HepG2 (cell line): ENCODE measurements around the gene MARK4. TPM values are rescaled to one million over a fixed set of nuclear protein-coding genes. Genes with fewer than 3 reads are reported as not detected.

Experiments
- ATAC-seq: fragments of 200-7000 bp; cut with Tn5 transposase; 3 replicates; pipeline ENCODE4 v1.9.1; 2020; ENCODE audit warnings: mild to moderate bottlenecking, moderate library complexity
- BruUV-seq: library from RNA; stranded (reverse); fragments of 400-500 nt; replicated peaks from 2 replicates; lab custom pipeline; 2021; lab: Mats Ljungman, UMichigan
- CTCF ChIA-PET: fragments of 300-600 bp; formaldehyde crosslinking; extraction: SDS; loops from one replicate; lab custom pipeline; 2021; ENCODE audit warnings: low total read pairs, inconsistent platforms, low intra/inter-chr PET ratio; lab: Yijun Ruan, JAX
- POLR2A ChIA-PET: fragments of 350-600 bp; sonication (Branson Sonifier 250); formaldehyde crosslinking; loops from one replicate; lab custom pipeline; 2020; ENCODE audit warnings: antibody characterized with exemption, inconsistent platforms; lab: Yijun Ruan, JAX
- DNase-seq: peaks from one replicate; pipeline ENCODE4 v3.0.0-alpha.2; 2015; ENCODE audit warnings: low spot score
- FAIRE-seq: peaks from 3 replicates; lab custom pipeline; 2011; peaks lifted over from hg19 to GRCh38; lab: Jason Lieb, UNC
- H2AFZ ChIP-seq: one replicate; pipeline ENCODE4 v1.6.1; 2011; ENCODE audit warnings: low read length, inconsistent platforms
- H3K27ac ChIP-seq: fragments of 300-600 bp; 3 replicates; pipeline ENCODE4 v1.8.0; 2011; ENCODE audit warnings: mixed run types, mild to moderate bottlenecking, mixed read lengths, low read length, inconsistent platforms; ENCODE audit not compliant: insufficient read depth; ENCODE audit errors: extremely low read length
- H3K27me3 ChIP-seq, 2 experiments: fragments of 200-600 bp in 1 of 2; 2 replicates in 1 of 2; 3 replicates in 1 of 2; pipeline versions ENCODE4 v1.6.0 to v1.8.0; 2011; ENCODE audit warnings: low read length in 2 of 2, mild to moderate bottlenecking in 2 of 2, moderate library complexity in 2 of 2, inconsistent platforms in 1 of 2; ENCODE audit not compliant: insufficient read depth in 2 of 2, control insufficient read depth in 1 of 2
- H3K36me3 ChIP-seq, 2 experiments: fragments of 200-600 bp in 1 of 2; replicated peaks in 1 of 2; 2 replicates in 1 of 2; 3 replicates in 1 of 2; pipeline versions ENCODE4 v1.5.1 to v1.8.0; 2011; ENCODE audit warnings: low read length in 2 of 2, inconsistent platforms in 1 of 2; ENCODE audit not compliant: insufficient read depth in 2 of 2, control insufficient read depth in 1 of 2
- H3K4me1 ChIP-seq: 2 replicates; pipeline ENCODE4 v1.5.1; 2012; ENCODE audit warnings: low read length, inconsistent platforms; ENCODE audit not compliant: insufficient read depth
- H3K4me2 ChIP-seq: 2 replicates; pipeline ENCODE4 v1.6.0; 2011; ENCODE audit warnings: low read depth, low read length, inconsistent platforms
- H3K4me3 ChIP-seq, 3 experiments: fragments of 200-600 bp in 1 of 3; sonication (generic), shearing (Covaris generic) in 1 of 3; replicated peaks in 1 of 3; 2 replicates each; pipeline ENCODE4 v1.5.1; 2011 to 2016; ENCODE audit warnings: low read length in 3 of 3, inconsistent platforms in 2 of 3, low read depth in 2 of 3, mild to moderate bottlenecking in 2 of 3, control low read depth in 1 of 3, mixed read lengths in 1 of 3; ENCODE audit not compliant: insufficient read depth in 1 of 3
- H3K79me2 ChIP-seq: one replicate; pipeline ENCODE4 v1.6.1; 2011; ENCODE audit warnings: low read length, inconsistent platforms; ENCODE audit not compliant: insufficient read depth
- H3K9ac ChIP-seq: 2 replicates; pipeline ENCODE4 v1.6.0; 2011; ENCODE audit warnings: mild to moderate bottlenecking, low read depth, low read length, inconsistent platforms; ENCODE audit not compliant: insufficient read depth
- H3K9me3 ChIP-seq: 2 replicates; pipeline ENCODE4 v1.5.1; 2012; ENCODE audit warnings: mild to moderate bottlenecking, low read length
- H4K20me1 ChIP-seq: 2 replicates; pipeline ENCODE4 v1.6.0; 2011; ENCODE audit warnings: inconsistent platforms, mild to moderate bottlenecking, low read length, moderate library complexity; ENCODE audit not compliant: insufficient read depth
- CAMTA2 ChIP-seq: sonication (generic); formaldehyde crosslinking; IDR thresholded peaks from 2 replicates; pipeline ENCODE4 v1.4.0; 2020; ENCODE audit warnings: mild to moderate bottlenecking, missing genetic modification reagents, borderline replicate concordance
- FOXP1 ChIP-seq, 2 experiments: fragments of 450-650 bp in 1 of 2; IDR thresholded peaks; 2 replicates each; pipeline ENCODE4 v1.6.1; 2017 to 2018; ENCODE audit warnings: antibody characterized with exemption in 1 of 2
- HNF4A ChIP-seq: sonication (generic); formaldehyde crosslinking; IDR thresholded peaks from 2 replicates; pipeline ENCODE4 v1.4.0; 2020; ENCODE audit warnings: missing genetic modification reagents
- KMT2B ChIP-seq: IDR thresholded peaks from 2 replicates; pipeline ENCODE4 v1.6.1; 2016; ENCODE audit warnings: missing genetic modification reagents, missing compliant biosample characterization
- MXD4 ChIP-seq: IDR thresholded peaks from 2 replicates; pipeline ENCODE4 v1.6.1; 2016; ENCODE audit warnings: mild to moderate bottlenecking, missing biosample characterization, missing genetic modification reagents
- RXRA ChIP-seq: sonication (generic); formaldehyde crosslinking; IDR thresholded peaks from 2 replicates; pipeline ENCODE4 v1.5.1; 2020; ENCODE audit warnings: missing genetic modification reagents
- TEAD3 ChIP-seq: optimal IDR thresholded peaks from 2 replicates; pipeline ENCODE3; 2016; ENCODE audit warnings: borderline replicate concordance
- ZFYVE20 ChIP-seq: sonication (generic); formaldehyde crosslinking; IDR thresholded peaks from 2 replicates; pipeline ENCODE4 v1.8.0; 2023; ENCODE audit warnings: low read depth, mild to moderate bottlenecking, moderate library complexity, missing genetic modification reagents, borderline replicate concordance
- WGBS: methylation state at CpG from one replicate; pipeline ENCODE4 v1.1.6; 2017; ENCODE audit warnings: low lambda C conversion rate; 5-methylcytosine and 5-hydroxymethylcytosine counted together
- in situ Hi-C: cut with HindIII; loops from 2 replicates; pipeline ENCODE4 v1.10.0; 2017; ENCODE audit warnings: low pct_unique_long_range_greater_than_20kb; ENCODE audit not compliant: extremely low pct_ligation_motif_present
- intact Hi-C: fragments of 100-400 bp; cut with micrococcal nuclease; formaldehyde crosslinking; loops from one replicate; pipeline ENCODE4 v1.10.0; 2022; ENCODE audit not compliant: unreplicated experiment
- polyA plus RNA-seq, 8 experiments: library from polyadenylated mRNA; depleted of rRNA in 3 of 8; stranded (reverse) in 7 of 8; unstranded in 1 of 8; fragments of >200 nt; fragmentation: Illumina TruSeq in 4 of 8; extraction: Trizol in 4 of 8; gene quantifications; 2 replicates each; pipeline versions ENCODE4 v1.2.1 to v1.2.3, GENCODE V29; 2011 to 2016; ENCODE audit warnings: low read depth in 4 of 8, missing spikeins in 1 of 8, mixed read lengths in 1 of 8; ENCODE audit not compliant: insufficient read depth in 1 of 8
- total RNA-seq, 5 experiments: library from RNA; depleted of rRNA; stranded (reverse); fragments of >200 nt; fragmentation: Illumina TruSeq; extraction: Trizol; gene quantifications; 2 replicates each; pipeline ENCODE4 v1.2.3, GENCODE V29; 2016; ENCODE audit warnings: low read depth in 1 of 5
- TF ChIP-seq, protein P1 (sequence below): sonication (generic); formaldehyde crosslinking; IDR thresholded peaks from 2 replicates; pipeline ENCODE4 v1.4.0; 2020; ENCODE audit warnings: missing genetic modification reagents, mild to moderate bottlenecking, borderline replicate concordance
- TF ChIP-seq, protein P2 (sequence below): sonication (generic); formaldehyde crosslinking; IDR thresholded peaks from 2 replicates; pipeline ENCODE4 v1.8.0; 2022; ENCODE audit warnings: missing genetic modification reagents, mild to moderate bottlenecking, moderate library complexity, borderline replicate concordance

The MARK4 gene
- total and polyA plus RNA-seq, 2 of the 13 experiments (the other 11 are each of a cell fraction or from before 2014, with no cell fraction given): 7.0 to 12.2 TPM

DNA sequence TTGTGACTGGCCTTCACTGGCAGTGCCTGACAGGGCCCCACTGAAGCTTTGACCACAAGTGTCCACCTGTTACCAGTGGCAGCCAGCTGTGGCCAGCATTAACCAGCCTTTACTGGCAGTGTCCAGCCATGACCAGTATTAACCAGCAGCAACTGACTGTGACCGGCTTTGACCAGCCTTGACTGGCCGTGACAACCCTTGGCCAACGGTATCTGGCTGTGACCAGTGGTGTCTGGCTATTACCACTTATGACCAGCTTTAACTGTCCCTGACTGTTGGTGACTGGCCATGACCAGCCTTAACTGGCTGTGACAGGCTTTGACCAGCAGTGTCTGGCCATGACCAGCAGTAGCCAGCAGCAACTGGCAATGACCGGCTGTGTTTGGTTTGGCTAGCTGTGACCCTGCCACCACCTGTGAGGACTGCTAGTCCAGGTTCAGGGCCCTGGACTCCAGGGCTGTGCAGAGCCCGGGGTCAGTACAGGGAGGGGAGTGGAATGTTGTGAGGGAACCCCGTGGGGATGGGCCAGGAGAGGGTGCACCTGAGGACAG, 39.4 kb downstream of the MARK4 start:
- H3K36me3 ChIP-seq: peaks cover 9 to 32% of the 10 kb centered on the region in 2 experiments; a peak in 4 of 5 replicates
- H3K27ac ChIP-seq: no peak overlapping the region
- H3K79me2 ChIP-seq: no peaks in the 10 kb centered on the region
- intact Hi-C loops: no loop called here
- peak; percentile 70 for ATAC-seq
- H3K4me1 ChIP-seq: peaks cover 10% of the 10 kb centered on the region; the same call in 1 of the 2 replicates
- no TSS peak for BruUV-seq
- DNase-seq: no peak
- in situ Hi-C loops: no loop called here
- no peaks in the 10 kb centered on the region for H3K9me3 ChIP-seq
- ChIA-PET POLR2A (interaction anchor here (1.1 kb wide), 1 partner anchor 112 kb away, joined by 3 read pairs; the partner anchor contains the start of genes BLOC1S3 and TRAPPC6A), CTCF (no interaction called here)
- H2AFZ ChIP-seq: no peak overlapping the region
- H4K20me1 ChIP-seq: no peaks in the 10 kb centered on the region
- H3K4me3 ChIP-seq: no peak overlapping the region
- no peak overlapping the region for H3K9ac ChIP-seq
- no peak for TF ChIP-seq FOXP1 (IDR thresholded peaks at IDR 0.05)
- TF ChIP-seq FOXP1 (CRISPR knock-in tag; IDR thresholded peaks at IDR 0.05): no peak
- TF ChIP-seq CAMTA2 (CRISPR knock-in tag): 0 out of 2 replicates have a peak, but pooled peaks have one; percentile 38
- no peak for TF ChIP-seq MXD4 (CRISPR knock-in tag)
- peak; percentile 7 for TF ChIP-seq TEAD3 (CRISPR knock-in tag)
- no peak for TF ChIP-seq KMT2B (CRISPR knock-in tag)
- peak; percentile 18; the same call in 1 of the 2 replicates for TF ChIP-seq HNF4A (CRISPR knock-in tag)
- no peak for TF ChIP-seq ZFYVE20 (CRISPR knock-in tag)
- TF ChIP-seq, protein P1, sequence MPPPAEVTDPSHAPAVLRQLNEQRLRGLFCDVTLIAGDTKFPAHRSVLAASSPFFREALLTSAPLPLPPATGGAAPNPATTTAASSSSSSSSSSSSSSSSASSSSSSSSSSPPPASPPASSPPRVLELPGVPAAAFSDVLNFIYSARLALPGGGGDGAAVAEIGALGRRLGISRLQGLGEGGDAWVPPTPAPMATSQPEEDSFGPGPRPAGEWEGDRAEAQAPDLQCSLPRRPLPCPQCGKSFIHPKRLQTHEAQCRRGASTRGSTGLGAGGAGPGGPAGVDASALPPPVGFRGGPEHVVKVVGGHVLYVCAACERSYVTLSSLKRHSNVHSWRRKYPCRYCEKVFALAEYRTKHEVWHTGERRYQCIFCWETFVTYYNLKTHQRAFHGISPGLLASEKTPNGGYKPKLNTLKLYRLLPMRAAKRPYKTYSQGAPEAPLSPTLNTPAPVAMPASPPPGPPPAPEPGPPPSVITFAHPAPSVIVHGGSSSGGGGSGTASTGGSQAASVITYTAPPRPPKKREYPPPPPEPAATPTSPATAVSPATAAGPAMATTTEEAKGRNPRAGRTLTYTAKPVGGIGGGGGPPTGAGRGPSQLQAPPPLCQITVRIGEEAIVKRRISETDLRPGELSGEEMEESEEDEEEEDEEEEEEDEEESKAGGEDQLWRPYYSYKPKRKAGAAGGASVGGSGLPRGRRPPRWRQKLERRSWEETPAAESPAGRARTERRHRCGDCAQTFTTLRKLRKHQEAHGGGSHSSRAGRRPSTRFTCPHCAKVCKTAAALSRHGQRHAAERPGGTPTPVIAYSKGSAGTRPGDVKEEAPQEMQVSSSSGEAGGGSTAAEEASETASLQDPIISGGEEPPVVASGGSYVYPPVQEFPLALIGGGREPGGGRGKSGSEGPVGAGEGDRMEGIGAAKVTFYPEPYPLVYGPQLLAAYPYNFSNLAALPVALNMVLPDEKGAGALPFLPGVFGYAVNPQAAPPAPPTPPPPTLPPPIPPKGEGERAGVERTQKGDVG (CRISPR knock-in tag): peak; percentile 21; the same call in 1 of the 2 replicates
- peak; percentile 35; the same call in 1 of the 2 replicates for TF ChIP-seq RXRA (CRISPR knock-in tag)
- TF ChIP-seq, protein P2, sequence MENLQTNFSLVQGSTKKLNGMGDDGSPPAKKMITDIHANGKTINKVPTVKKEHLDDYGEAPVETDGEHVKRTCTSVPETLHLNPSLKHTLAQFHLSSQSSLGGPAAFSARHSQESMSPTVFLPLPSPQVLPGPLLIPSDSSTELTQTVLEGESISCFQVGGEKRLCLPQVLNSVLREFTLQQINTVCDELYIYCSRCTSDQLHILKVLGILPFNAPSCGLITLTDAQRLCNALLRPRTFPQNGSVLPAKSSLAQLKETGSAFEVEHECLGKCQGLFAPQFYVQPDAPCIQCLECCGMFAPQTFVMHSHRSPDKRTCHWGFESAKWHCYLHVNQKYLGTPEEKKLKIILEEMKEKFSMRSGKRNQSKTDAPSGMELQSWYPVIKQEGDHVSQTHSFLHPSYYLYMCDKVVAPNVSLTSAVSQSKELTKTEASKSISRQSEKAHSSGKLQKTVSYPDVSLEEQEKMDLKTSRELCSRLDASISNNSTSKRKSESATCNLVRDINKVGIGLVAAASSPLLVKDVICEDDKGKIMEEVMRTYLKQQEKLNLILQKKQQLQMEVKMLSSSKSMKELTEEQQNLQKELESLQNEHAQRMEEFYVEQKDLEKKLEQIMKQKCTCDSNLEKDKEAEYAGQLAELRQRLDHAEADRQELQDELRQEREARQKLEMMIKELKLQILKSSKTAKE: 0 out of 2 replicates have a peak, but pooled peaks have one; percentile 34
- no peaks in the 10 kb centered on the region for H3K27me3 ChIP-seq
- no peak overlapping the region for H3K4me2 ChIP-seq
- 31% methylated on average over 2 of the region's 6 CpGs for WGBS
- FAIRE-seq: no peak
